GM21576 (cell line): ENCODE measurements around the gene PLEKHA1.

Experiments used
- ATAC-seq: cut with Tn5 transposase; IDR thresholded peaks from one replicate; pipeline ENCODE4 v1.9.1; 2021; ENCODE audit warnings: mild to moderate bottlenecking, moderate library complexity; ENCODE audit not compliant: unreplicated experiment

PLEKHA1 gene

DNA sequence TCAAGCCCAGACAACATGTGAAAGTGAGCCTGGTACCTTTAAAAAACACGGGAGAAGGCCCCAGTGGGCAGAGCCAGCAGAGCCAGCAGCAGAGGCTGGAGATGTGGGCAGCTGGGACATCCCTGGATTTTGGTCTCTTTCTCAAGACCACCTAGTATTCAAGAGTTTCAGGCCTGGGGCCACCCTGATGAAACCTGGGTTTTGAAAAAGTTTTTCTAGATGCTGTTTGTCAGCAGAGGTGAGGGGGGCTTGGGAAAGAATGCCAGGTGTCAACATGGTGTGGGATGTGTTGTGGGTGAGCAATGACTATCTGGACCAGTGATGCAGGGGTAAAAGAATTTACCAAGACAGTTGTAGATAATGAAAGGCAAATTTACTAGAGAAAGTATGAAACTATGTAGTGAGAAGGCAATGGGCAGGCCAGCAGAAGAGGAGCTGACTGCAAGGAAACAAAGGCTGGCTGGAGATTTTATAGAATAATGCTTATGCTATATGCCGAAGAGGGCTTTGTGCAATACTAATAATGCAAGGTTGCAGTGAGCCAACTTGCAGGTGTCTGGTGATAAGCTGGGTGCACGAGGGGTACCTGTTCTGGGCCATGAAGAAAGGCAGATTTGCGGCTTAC, 28.1 kb upstream of the PLEKHA1 start:
- no peak for ATAC-seq

DNA sequence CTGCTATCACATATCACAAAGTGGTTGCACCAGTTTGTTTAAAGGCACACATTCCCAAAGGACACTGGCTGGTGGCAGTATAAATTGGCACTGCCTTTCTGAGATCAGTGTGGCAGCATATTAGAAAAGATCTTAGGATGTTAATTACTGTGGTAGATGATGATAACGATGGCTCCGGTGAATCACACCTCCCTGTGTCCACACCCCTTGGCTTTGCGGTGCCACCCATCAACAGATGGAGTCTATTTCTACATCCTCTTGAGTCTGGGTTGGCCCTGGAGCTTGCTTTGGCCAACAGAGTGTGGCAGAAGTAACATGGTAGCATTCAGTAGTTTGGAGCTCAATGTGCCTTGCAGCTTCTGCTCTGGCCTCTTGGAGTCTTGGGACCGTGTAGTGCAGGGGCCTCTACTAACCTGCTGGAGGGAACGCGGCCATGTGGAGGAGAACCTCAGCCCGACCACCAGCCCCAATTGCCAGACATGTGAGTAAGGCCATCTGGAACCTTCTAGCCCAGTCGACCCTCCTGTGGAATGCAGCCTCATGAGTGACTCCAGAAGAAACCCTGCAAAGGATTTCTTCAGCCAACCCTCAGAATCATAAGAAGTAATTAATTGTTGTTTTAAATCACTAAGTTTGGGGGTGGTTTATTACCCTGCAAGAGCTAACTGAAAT, 27.2 kb upstream of the PLEKHA1 start:
- ATAC-seq, result no peak

DNA sequence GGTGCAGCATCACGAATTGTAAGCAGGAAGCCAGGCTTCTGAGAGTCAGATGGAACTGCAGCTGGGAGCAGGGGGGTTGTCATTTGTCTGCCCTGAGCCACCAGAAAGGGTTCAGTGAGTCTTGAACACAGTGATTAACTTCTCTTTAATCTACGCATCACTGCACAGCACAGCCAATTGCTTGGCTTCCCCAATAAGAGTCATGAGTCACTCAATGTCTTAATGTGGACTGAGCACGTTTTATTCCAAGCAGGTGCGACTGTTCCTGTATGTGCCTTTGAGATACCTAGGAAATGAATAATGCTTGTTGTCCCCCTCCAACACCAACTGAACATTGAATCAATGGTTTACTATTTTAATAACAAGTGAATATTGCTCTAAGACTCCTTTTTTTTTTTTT, 26.0 kb upstream of the PLEKHA1 start:
- ATAC-seq, result no peak

DNA sequence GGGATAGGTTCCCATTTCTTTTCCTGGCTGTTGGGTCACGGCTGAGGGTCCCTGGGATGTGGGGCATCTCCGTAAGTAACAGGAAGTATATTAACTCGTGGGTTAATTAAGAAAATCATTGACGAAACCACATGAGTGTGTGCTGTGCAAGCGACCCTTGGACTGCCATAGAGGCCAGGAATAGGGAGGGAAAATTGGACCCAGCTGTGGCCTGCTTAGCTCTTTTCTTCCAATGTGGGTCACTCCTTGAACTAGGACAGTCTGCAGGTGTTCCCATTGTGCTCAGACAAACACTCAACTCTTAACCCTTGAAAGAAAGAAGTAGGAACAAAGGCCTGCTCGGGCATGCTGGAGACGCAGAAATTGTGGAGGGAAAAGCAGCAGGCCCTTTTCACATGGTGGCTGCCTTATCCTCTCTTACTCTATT, 25.6 kb upstream of the PLEKHA1 start:
- no peak for ATAC-seq

DNA sequence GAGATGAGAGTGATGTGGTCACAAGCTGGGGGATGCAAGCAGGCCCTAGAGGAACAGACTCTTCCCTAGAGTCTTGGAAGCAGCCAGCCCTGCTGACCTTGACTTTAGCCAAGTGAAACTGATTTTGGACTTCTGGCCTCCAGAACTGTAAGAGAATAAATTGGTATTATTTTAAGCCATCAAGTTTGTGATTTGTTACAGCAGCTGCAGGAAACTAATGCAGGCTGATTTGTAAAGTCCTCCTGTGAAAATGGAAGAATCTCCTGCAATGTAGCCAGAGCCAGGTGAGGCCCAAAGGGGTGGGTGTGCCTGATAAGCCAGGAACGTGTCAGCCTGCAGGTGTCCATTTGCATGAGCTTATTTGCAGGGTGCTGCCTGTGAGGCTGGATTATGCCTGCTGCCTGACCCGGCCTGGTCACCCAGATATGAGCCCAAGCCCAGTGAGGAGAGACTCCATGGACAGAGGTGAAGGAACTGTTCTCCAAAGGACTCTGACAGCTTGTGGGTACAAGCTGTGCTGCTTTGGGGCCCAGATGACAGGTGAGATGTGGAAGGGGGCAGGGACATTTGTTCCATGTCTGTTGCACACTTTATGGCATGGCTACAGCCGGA, 24.6 kb upstream of the PLEKHA1 start:
- no peak for ATAC-seq

DNA sequence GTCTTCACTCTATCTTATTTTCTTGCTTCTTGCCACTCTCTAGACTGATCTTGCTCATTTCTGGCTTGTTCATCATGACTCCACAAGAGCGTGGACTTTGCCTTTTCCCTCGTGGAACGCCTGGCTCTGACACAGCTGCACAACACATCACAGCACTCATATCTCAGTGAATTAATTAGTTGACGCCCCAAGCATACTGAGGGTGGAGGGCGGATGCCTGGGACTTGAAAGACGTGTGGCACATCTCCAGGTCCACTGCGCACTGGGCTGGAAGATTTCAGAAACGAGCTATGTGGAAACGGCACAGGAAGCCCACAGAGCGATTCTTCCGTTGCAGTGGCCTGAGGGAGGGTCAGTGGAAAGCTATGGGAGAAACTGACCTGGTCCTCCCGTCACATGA, 23.6 kb upstream of the PLEKHA1 start:
- ATAC-seq, result no peak

DNA sequence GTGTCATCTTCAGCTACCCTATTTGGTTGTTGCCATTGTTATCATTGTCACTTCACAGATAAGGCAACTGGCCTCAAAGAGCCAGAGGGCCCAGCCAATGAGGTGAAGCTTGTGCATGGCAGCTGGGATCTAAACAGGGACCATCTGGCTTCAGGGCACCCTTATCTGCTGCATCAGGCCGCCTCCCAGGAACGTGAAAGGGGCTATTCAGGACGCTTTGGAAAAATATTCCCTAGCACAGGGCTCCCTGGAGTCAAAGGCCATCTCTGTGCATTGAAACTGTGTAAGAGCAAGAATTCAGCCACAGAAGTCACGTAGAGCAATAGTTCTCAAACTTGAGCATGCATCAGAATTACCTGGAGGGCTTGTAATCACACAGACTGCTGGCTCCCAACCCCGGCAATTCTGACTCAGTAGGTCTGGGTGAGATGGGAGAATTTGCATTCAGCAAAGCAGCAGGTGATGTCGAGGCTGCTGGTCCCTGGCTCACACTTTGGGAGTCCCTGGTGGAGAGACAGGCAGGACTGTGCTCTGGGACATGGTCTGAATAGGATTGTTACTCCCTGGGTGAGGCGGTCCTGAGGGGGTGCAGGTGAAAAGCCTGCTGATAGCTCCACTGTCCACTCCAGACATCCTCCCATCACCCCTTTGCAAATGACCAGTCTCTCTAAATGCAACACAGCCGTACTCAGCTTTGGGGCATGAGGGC, 21.5 kb upstream of the PLEKHA1 start:
- ATAC-seq, result no peak

DNA sequence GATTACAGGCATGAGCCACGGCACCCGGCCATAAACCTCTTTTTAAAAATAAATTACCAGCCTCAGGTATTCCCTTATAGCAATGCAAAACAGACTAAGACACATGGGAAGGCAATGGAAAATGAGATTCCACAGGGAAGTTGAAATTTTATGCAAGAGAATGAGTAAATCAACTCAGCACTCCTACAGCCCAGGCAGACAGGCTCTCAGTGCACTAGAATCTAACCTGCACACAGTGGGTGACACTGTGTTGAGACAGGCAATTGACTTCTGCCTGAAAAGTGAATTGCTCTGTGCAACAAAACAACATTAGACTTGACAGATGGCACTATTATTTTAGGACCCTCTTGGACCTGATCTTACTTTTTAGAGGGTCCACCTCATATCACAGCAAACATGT, 20.1 kb upstream of the PLEKHA1 start:
- no peak for ATAC-seq

DNA sequence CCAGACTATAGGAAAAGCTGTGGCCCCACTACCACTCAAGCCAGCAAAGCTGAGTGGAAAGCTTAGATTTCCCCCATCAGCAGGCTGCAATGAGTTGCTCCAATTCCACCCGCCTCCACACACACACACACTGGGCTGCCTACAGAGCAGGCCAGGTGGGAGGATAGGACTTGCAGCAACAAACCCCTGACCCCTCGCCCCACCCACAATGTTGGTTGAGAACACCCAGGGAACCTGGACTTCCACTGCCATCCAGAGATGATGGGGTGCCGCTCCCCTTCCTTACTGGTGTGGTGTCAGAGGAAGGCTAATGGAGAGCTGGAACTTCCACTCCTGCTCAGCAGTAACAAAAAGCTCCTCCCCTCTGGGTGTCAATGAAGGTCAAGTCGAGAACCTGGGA, 16.8 kb upstream of the PLEKHA1 start:
- ATAC-seq, result no peak

DNA sequence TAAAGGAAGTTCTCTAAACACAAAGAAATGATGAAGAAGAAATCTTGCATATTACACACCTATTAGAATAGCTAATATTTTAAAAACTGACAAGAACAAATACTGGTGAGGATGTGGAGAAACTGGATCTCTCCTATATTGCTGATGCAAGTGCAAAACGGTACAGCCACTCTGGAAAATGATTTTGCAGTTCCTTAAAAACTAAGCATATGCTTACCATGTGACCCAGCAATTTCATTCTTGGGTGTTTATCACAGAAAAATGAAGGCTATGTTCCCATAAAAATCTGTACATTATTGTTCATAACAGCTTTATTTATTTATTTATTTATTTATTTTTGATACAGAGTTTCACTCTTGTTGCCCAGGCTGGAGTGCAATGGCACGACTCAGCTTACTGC, 14.9 kb upstream of the PLEKHA1 start:
- ATAC-seq, result no peak

DNA sequence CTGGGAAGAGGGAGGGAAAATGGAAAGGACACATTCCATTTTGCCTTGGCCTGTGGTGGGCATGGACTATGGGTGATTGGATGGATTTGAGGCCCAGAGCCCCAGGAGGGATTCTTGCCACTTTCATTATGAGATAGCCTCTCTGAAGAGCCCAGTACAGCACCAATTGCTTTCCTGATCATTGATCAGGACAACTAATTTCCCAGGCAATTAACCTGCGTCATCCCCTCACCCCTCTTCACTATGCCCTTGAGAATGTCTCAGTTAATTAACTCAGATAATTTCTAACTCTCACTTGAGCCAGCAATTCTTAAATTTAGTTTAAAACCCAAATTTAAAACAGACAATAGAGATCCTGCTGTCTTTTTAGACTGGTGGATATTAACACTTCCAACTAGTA, 13.5 kb upstream of the PLEKHA1 start:
- ATAC-seq, result no peak

DNA sequence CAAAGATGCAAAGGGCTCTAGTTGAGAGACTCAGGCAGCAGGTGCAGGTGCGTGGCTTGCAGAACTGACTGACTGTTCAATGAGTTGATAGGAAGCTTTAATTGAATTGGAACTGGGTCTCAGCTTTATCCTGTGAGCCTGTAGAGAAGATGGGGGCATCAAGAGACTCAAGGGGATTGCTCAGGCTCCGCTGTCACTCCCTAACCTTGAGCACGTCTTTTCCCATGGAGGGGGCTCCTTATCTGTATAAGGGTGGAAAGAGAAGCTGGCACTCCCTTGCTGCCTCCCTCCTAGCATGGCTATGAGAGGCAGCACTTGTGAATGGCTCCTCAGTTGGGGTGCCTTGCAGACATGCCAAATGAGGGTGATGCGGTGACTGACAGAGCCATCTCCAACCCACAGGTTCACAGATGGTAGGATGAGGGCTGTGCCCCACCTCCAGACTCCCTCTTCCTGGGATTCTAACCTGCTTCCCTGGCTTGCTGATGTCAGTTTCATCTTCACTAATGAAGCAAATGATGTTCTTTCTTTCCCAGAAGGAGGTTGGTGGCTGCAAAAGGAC, 12.4 kb upstream of the PLEKHA1 start:
- ATAC-seq, result no peak

DNA sequence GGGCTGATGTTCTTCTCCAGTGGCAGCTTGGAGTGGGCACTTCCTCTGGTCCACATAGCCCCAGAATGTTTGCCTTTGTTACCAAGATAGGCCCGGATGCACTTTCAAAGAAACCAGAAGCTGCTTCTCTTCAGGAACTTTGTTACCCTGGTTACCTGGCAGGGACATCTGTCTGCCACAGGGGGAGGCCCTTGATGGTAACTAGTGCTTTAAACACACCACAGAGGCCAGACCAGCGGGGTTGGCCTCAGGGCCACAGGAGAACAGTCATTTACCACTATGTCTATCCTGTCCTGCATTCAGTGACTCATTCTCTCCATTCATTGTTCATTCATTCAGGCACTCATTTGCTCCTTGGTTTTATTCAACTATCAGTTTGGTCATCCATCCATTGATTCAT, 11.9 kb upstream of the PLEKHA1 start:
- ATAC-seq, result no peak

DNA sequence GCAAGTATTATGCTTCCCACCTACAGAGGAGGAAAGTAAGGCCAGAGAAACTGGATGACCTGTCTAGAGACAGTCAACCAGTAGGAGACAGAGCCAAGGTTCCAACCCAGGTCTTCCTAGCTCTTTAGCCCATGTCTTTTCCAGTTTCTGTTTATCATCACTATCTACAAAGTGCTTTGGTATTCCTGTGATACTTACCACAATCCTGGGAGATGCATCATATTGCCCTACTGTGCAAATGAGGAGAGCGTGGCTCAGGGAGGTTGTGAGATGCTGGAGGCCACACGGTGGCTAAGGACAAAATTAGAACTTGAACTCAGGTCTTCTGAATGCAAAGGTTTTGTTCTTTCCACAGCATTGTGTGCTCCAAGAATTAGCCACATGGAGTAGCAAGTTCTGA, 11.2 kb upstream of the PLEKHA1 start:
- no peak for ATAC-seq

DNA sequence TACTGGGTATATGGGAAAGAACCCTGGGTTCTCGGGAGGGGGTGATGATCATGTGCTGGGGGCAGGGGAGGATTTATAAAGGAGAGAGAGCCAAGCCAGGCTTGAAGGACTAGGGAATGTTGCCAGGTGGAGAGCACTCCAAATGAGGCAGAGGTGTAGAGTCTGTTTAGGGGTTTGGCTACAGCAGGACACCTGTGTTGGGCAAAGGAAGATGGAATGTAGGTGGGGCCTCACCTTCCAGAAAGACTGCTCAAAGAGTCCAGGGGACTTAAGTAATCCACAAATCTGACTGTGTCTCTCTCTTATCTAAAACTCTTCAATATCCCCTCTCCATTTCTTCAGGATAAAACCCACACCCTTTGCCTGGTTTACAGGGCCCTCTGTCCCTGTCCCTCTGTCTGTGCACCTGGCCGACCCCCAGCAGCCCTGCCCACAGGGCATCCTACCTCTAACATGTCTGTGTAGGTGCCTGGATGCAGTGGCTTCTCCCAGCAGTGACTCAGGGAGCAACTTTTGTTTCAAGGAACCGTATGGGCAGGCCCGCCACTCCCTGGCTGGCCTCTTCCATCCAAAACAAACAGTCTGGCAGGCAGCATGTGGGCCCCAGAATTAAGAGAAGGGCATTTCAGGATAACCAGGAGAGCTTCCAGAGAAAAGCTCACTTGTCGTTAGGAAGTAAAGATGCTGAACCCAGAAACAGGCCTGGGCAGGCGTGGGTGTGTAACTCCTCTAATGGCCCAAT, 10.6 kb upstream of the PLEKHA1 start:
- no peak for ATAC-seq

DNA sequence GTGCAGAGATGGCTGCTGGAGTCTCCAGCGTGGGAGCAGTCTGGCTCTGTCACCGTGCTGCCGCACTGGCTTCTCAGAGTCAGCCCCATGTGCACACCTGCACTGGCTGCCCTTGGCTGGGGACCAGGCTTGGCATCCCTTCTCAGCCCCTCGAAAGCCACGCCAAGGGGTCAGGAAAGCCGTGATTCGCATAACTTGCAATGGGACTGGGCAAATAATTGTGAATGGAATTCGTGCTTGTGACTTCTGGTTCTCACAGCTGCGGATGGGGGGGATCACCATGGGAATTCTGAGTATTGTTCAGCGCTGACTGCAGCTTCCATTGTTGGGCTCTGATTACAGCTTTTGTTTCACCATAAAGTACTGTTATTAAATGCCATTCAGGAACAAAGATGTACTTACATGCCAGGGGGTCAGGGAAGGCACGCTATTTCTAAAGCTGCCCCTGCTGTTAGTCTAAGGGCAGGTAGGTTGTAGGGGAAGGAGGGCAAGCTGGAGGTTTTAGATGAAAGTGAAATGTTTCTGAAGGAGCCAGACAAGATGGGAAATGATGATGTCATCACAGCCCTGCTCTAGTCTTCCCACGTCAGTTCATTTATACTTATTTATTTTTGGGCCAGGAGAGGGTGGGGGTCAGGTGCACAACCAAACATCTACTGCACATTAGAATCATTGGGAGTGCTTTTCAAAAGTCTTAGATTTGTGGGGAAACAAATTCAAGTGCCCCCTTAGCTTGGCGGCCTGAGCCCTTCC, 5.8 kb upstream of the PLEKHA1 start:
- ATAC-seq, result no peak

DNA sequence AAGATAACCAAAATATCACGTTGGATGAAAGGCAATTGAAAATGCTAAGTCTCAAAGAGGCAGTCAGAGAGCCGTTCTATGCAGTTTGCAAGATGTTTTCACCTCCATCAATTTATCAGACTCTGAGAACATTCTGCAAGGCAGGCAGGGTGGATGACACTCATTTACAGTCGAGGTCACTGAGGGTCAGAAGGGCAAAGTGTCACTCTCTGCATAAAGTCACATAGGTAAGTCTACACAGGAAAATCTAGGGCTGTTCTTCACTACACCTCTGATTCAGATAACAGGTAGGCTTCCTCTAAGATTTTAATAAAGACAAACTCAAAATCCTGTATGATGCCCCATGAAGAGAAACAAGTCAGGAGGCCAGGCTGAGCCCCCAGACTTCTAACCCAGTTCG, 1.4 kb upstream of the PLEKHA1 start:
- no peak for ATAC-seq

DNA sequence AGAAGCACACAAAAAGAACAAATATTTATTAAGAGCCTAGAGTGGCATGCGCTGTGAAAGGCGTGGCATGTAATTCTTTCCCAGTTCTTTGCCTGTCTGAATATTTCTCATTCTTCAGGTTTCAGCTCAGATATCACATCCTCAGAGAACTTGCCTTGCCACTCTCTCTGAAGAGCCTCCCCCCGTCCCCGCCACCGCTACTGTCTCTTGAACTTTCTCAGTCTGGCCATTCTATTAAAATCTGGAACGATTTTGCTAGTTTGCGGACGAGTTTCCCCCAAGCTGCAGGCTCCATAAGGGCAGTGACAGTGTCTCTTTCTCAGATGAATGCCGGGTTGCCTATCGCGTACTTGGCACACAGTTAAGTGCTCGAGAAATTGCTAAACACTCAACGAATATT, 787 bp upstream of the PLEKHA1 start:
- no peak for ATAC-seq

DNA sequence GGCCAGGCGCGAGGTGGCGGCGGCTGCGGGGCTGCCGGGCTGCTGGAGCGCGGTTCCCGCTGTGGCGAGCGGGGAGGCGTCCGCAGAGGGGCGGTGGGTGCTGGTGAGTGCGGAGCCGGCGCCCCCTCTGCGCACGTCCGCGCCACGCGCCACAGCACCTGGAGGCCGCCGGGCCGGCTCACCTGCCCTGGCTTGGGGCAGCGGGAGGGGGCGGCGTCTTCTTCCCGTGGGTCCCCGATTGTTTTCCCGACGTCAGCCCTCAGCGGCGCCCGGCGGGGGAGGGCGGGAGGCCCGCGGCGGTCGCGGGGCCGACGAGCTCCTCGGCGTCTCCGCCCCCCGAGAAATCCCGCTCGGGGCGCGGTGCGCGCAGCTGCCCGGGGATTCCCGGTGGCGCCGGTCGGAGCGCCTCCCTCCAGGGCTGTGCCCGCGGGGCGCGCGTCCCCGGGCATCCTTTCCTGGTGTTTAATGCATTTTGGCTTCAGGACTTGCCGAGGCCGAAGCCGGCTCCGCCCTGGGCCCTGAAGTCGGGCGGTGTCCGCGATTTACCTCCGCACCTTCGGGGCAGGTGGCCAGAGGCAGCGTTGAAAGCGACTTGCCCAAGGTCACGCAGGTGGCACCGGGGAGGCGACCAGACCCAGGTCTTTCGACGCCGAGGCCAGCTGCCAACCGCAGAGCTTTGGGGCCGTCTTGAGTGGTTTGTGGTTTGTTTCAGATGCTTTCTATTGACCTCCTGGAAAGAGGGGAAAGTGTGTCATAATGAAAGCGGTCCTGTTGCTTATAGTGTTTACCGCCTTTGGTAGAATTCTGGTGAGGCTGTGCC, 561 bp downstream of the PLEKHA1 start:
- peak; percentile 64 for ATAC-seq
